Subcutaneous preadipocyte (primary cell): ENCODE data around the gene PRR18. TPM values are rescaled to one million over a fixed set of nuclear protein-coding genes. Genes with fewer than 3 reads are reported as not detected.

Experiments
- total RNA-seq: library from RNA; depleted of rRNA; stranded (reverse); fragments of >200 nt; gene quantifications from 2 replicates; pipeline ENCODE4 v1.2.3, GENCODE V29; 2012

The PRR18 gene
- not detected in 2 replicates for total RNA-seq

GRCh38 chr6:166308033-166308768 is at the start of gene PRR18:
PRR18 (minus strand) TSS chr6:166308392; CDS start chr6:166308142, 250 bp downstream.

GRCh38 chr6:166342349-166343149 is 34.4 kb upstream of the PRR18 start, which contains the start of gene SFT2D1:
SFT2D1 (minus strand) TSS chr6:166342545; CDS start chr6:166342481, 64 bp downstream.

Other genes starting within 250 kb of the PRR18 start
- not detected in 2 replicates for gene TBXT, start 140.5 kb downstream of the PRR18 start, total RNA-seq
- 25.0 and 29.7 TPM in 2 replicates for gene SFT2D1, start 34.2 kb upstream of the PRR18 start, total RNA-seq
- 16.9 and 25.0 TPM in 2 replicates for gene MPC1, start 74.5 kb upstream of the PRR18 start, total RNA-seq